GM12878 (cell line): ENCODE measurements around the gene FGB. TPM values are rescaled to one million over a fixed set of nuclear protein-coding genes. Genes with fewer than 3 reads are reported as not detected.

Experiments
- ATAC-seq: fragments of 200-7000 bp; cut with Tn5 transposase; 3 replicates; pipeline ENCODE4 v1.9.1; 2020; ENCODE audit warnings: mild to moderate bottlenecking, moderate library complexity
- BruUV-seq: library from RNA; stranded (reverse); fragments of 400-500 nt; replicated peaks from 2 replicates; lab custom pipeline; 2021; lab: Mats Ljungman, UMichigan
- CTCF ChIA-PET: fragments of 300-600 bp; sonication (Branson Sonifier 250); formaldehyde crosslinking; extraction: SDS; loops from one replicate; lab custom pipeline; 2021; ENCODE audit warnings: inconsistent platforms; lab: Yijun Ruan, JAX
- POLR2A ChIA-PET: fragments of 350-600 bp; formaldehyde crosslinking; extraction: SDS; loops from one replicate; lab custom pipeline; 2021; ENCODE audit warnings: inconsistent platforms; lab: Charles Lee
- RAD21 ChIA-PET: fragments of 300-600 bp; sonication (Branson Sonifier 250); formaldehyde crosslinking; loops from one replicate; lab custom pipeline; 2023; ENCODE audit warnings: antibody characterized with exemption; ENCODE audit not compliant: unreplicated experiment; lab: Charles Lee
- SMC1A ChIA-PET: fragments of 300-600 bp; sonication (Branson Sonifier 250); formaldehyde crosslinking; loops from one replicate; lab custom pipeline; 2023; ENCODE audit not compliant: unreplicated experiment, uncharacterized antibody; lab: Charles Lee
- DNase-seq: peaks from one replicate; pipeline ENCODE4 v3.0.0-alpha.2; 2011; ENCODE audit warnings: low read depth, low spot score
- FAIRE-seq: peaks from 3 replicates; lab custom pipeline; 2011; peaks lifted over from hg19 to GRCh38; lab: Jason Lieb, UNC
- H2AFZ ChIP-seq: 2 replicates; pipeline ENCODE4 v1.6.0; 2011; ENCODE audit warnings: low read depth, low read length, control low read depth; ENCODE audit not compliant: control insufficient read depth
- H3K27ac ChIP-seq: 2 replicates; pipeline ENCODE4 v1.5.1; 2011; ENCODE audit warnings: control low read depth; ENCODE audit not compliant: control insufficient read depth, insufficient read depth
- H3K27me3 ChIP-seq, 2 experiments: replicated peaks in 1 of 2; 2 replicates each; pipeline versions ENCODE4 v1.6.0 to v1.6.1; 2011; ENCODE audit warnings: low read length in 1 of 2; ENCODE audit not compliant: control insufficient read depth in 2 of 2, insufficient read depth in 2 of 2
- H3K36me3 ChIP-seq, 2 experiments: 2 replicates each; pipeline ENCODE4 v1.5.1; 2011; ENCODE audit warnings: low read length in 1 of 2; ENCODE audit not compliant: control insufficient read depth in 2 of 2, insufficient read depth in 2 of 2
- H3K4me1 ChIP-seq: 2 replicates; pipeline ENCODE4 v1.6.1; 2011; ENCODE audit warnings: mild to moderate bottlenecking, low read length, moderate library complexity, mixed read lengths; ENCODE audit not compliant: control insufficient read depth, insufficient read depth
- H3K4me2 ChIP-seq: 2 replicates; pipeline ENCODE4 v1.6.0; 2011; ENCODE audit warnings: control low read depth; ENCODE audit not compliant: control insufficient read depth, insufficient read depth
- H3K4me3 ChIP-seq: fragments of 200-600 bp; sonication (generic); 2 replicates; pipeline ENCODE4 v1.5.1; 2016
- H3K79me2 ChIP-seq: 2 replicates; pipeline ENCODE4 v1.6.0; 2011; ENCODE audit warnings: low read length; ENCODE audit not compliant: control insufficient read depth, insufficient read depth
- H3K9ac ChIP-seq: 2 replicates; pipeline ENCODE4 v1.8.0; 2011; ENCODE audit warnings: low read length, control low read depth, mixed read lengths; ENCODE audit not compliant: control insufficient read depth, insufficient read depth
- H3K9me3 ChIP-seq: replicated peaks from 3 replicates; pipeline ENCODE4 v1.5.1; 2011; ENCODE audit warnings: mild to moderate bottlenecking, low read length; ENCODE audit not compliant: control insufficient read depth, insufficient read depth
- H4K20me1 ChIP-seq: 2 replicates; pipeline ENCODE4 v1.6.0; 2011; ENCODE audit not compliant: control insufficient read depth, insufficient read depth
- EGR1 ChIP-seq, 2 experiments: IDR thresholded peaks; 1 replicate in 1 of 2; 2 replicates in 1 of 2; pipeline ENCODE4 v1.6.1; 2011 to 2012; ENCODE audit warnings: low read depth in 2 of 2, low read length in 2 of 2, borderline replicate concordance in 1 of 2, mild to moderate bottlenecking in 1 of 2, moderate library complexity in 1 of 2
- GABPA ChIP-seq: IDR thresholded peaks from 2 replicates; pipeline ENCODE4 v1.6.1; 2014; ENCODE audit warnings: antibody characterized with exemption, low read depth, mild to moderate bottlenecking, inconsistent platforms
- HCFC1 ChIP-seq: fragments of 150-350 bp; IDR thresholded peaks from 2 replicates; pipeline ENCODE4 v1.6.1; 2014; ENCODE audit warnings: low read length
- HSF1 ChIP-seq: fragments of 150-350 bp; IDR thresholded peaks from 2 replicates; pipeline ENCODE4 v1.6.1; 2014; ENCODE audit warnings: mild to moderate bottlenecking, low read depth, low read length
- IKZF2 ChIP-seq, 2 experiments: fragments of 450-650 bp; IDR thresholded peaks; 2 replicates each; pipeline ENCODE4 v1.6.1; 2017; ENCODE audit warnings: mild to moderate bottlenecking in 2 of 2, moderate library complexity in 2 of 2
- JUNB ChIP-seq: IDR thresholded peaks from 2 replicates; pipeline ENCODE4 v1.6.1; 2016; ENCODE audit warnings: antibody characterized with exemption, mild to moderate bottlenecking
- KAT2A ChIP-seq: conservative IDR thresholded peaks from 2 replicates; pipeline ENCODE4 v1.6.1; 2011; ENCODE audit warnings: low read depth, low read length; ENCODE audit not compliant: control insufficient read depth
- SIN3A ChIP-seq: IDR thresholded peaks from 2 replicates; pipeline ENCODE4 v1.6.1; 2012; ENCODE audit warnings: low read depth, low read length, improper control_type of control experiment
- SMAD5 ChIP-seq: IDR thresholded peaks from 2 replicates; pipeline ENCODE4 v1.6.1; 2016; ENCODE audit warnings: antibody characterized with exemption, low read depth
- SPI1 ChIP-seq: IDR thresholded peaks from 2 replicates; pipeline ENCODE4 v1.6.1; 2011; ENCODE audit warnings: low read depth, mild to moderate bottlenecking, low read length, moderate library complexity, borderline replicate concordance; ENCODE audit not compliant: insufficient read depth
- SRF ChIP-seq, 2 experiments: IDR thresholded peaks; 2 replicates each; pipeline ENCODE4 v1.6.1; 2011; ENCODE audit warnings: low read depth in 2 of 2, low read length in 2 of 2, mild to moderate bottlenecking in 1 of 2, moderate library complexity in 1 of 2
- WRNIP1 ChIP-seq: IDR thresholded peaks from 2 replicates; pipeline ENCODE4 v1.6.1; 2011; ENCODE audit warnings: low read depth, low read length, improper control_type of control experiment, borderline replicate concordance
- YY1 ChIP-seq: IDR thresholded peaks from 2 replicates; pipeline ENCODE4 v1.6.1; 2011; ENCODE audit warnings: low read depth, mild to moderate bottlenecking, low read length
- ZNF24 ChIP-seq: fragments of 450-650 bp; IDR thresholded peaks from 2 replicates; pipeline ENCODE4 v1.6.1; 2017; ENCODE audit warnings: antibody characterized with exemption, mild to moderate bottlenecking
- ZNF622 ChIP-seq: fragments of 450-650 bp; IDR thresholded peaks from 2 replicates; pipeline ENCODE4 v1.6.1; 2017; ENCODE audit warnings: mild to moderate bottlenecking, inconsistent platforms
- ZZZ3 ChIP-seq: IDR thresholded peaks from 2 replicates; pipeline ENCODE4 v1.6.1; 2011; ENCODE audit warnings: low read depth; ENCODE audit not compliant: control insufficient read depth, insufficient read length
- WGBS: methylation state at CpG from one replicate; pipeline ENCODE4 v1.1.6; 2016; ENCODE audit warnings: low lambda C conversion rate; ENCODE audit not compliant: insufficient replicate concordance, insufficient coverage; ENCODE audit errors: missing lambda C conversion rate; 5-methylcytosine and 5-hydroxymethylcytosine counted together
- in situ Hi-C: fragments of 300-500 bp; cut with MboI; formaldehyde crosslinking; loops from 9 replicates; pipeline ENCODE4 v1.14.3; 2018; ENCODE audit warnings: mixed read lengths
- intact Hi-C: fragments of 100-400 bp; cut with micrococcal nuclease; formaldehyde crosslinking; loops from one replicate; pipeline ENCODE4 v1.14.2; 2022; ENCODE audit not compliant: unreplicated experiment
- polyA plus RNA-seq, 11 experiments: library from polyadenylated mRNA; depleted of rRNA in 4 of 11; unstranded in 6 of 11; stranded (reverse) in 5 of 11; fragments of >200 nt; fragmentation: Nextera tagmentation in 4 of 11; fragmentation: Illumina TruSeq in 1 of 11; extraction: Ambion mirVana in 4 of 11; extraction: Trizol in 1 of 11; gene quantifications; 1 replicate in 1 of 11; 2 replicates in 10 of 11; pipeline versions ENCODE4 v1.2.1 to v1.2.3, GENCODE V29; 2011 to 2016; ENCODE audit warnings: inconsistent platforms in 2 of 11, missing spikeins in 2 of 11, low read depth in 1 of 11
- total RNA-seq, 4 experiments: library from RNA; depleted of rRNA in 3 of 4; stranded (reverse); fragments of >200 nt in 3 of 4; fragmentation: Illumina TruSeq in 1 of 4; extraction: Trizol in 1 of 4; gene quantifications; 2 replicates each; pipeline versions ENCODE4 v1.2.1 to v1.2.3, GENCODE V29; 2013 to 2021

FGB gene
- total and polyA plus RNA-seq, 10 of the 15 experiments (the other 5 are each of a cell fraction or from before 2014, with no cell fraction given), result 0.04 to 2.7 TPM; not detected in 8

- no peak overlapping the region for H3K27ac ChIP-seq
- SMC1A ChIA-PET, result no interaction called here
- FAIRE-seq, result no peak
- CTCF ChIA-PET, result no interaction called here
- no TSS peak for BruUV-seq
- H3K9me3 ChIP-seq, result no peaks in the 10 kb centered on the region
- H2AFZ ChIP-seq, result no peak overlapping the region
- DNase-seq, result no peak
- no peaks in the 10 kb centered on the region for H3K4me1 ChIP-seq
- TF ChIP-seq ZZZ3 (no peak), SMAD5 (no peak), ZNF622 (no peak), SRF (IDR thresholded peaks at IDR 0.05; ENCODE audit: low read depth in 2 of 2, low read length in 2 of 2) (no peak), GABPA (no peak), ZNF24 (no peak), SIN3A (no peak), WRNIP1 (no peak), HCFC1 (no peak), YY1 (no peak), IKZF2 (IDR thresholded peaks at IDR 0.05) (no peak), KAT2A (no peak), HSF1 (no peak), EGR1 (IDR thresholded peaks at IDR 0.05; ENCODE audit: borderline replicate concordance in 1 of 2, low read depth in 2 of 2, low read length in 2 of 2) (no peak), SPI1 (no peak), JUNB (no peak)
- ATAC-seq, result no peak
- no peak overlapping the region for H3K4me2 ChIP-seq
- H3K9ac ChIP-seq, result no peak overlapping the region
- RAD21 ChIA-PET, result interaction anchor here (0.6 kb wide), 1 partner anchor 115 kb away, joined by 3 read pairs; no protein-coding TSS in a partner anchor
- H3K36me3 ChIP-seq, result no peaks in the 10 kb centered on the region
- 77% methylated on average over 5 of the region's 5 CpGs for WGBS
- no peaks in the 10 kb centered on the region for H4K20me1 ChIP-seq
- H3K79me2 ChIP-seq, result no peaks in the 10 kb centered on the region
- intact Hi-C loops (no loop called here), in situ Hi-C loops (no loop called here)
- POLR2A ChIA-PET, result no interaction called here
- no peaks in the 10 kb centered on the region; a peak in 1 of 4 replicates for H3K27me3 ChIP-seq
- H3K4me3 ChIP-seq, result no peak overlapping the region
These were observed 21.4 kb downstream of the FGB start for GRCh38 chr4:154584259-154584658.
